Measurements from ENCODE around the gene IL15.

Gene IL15

GRCh38 chr4:141703497-141703896 is 67.1 kb downstream of the IL15 start:
- no peak overlapping the region for H3K4me3 ChIP-seq (ENCODE audit: insufficient read depth, low read length, poor library complexity, severe bottlenecking)
- TF ChIP-seq CTCF (IDR thresholded peaks at IDR 0.05; ENCODE audit: insufficient read depth, low read length, poor library complexity, severe bottlenecking) (no peak), EZH2phosphoT487 (conservative IDR thresholded peaks at IDR 0.05; ENCODE audit: low read length) (no peak)
- H3K9ac ChIP-seq (ENCODE audit: low read length), result no peak overlapping the region
- H2AFZ ChIP-seq (ENCODE audit: low read depth, low read length, severe bottlenecking), result no peak overlapping the region
- no peaks in the 10 kb centered on the region for H3K9me3 ChIP-seq (ENCODE audit: insufficient read depth, low read length)
- H3K79me2 ChIP-seq (ENCODE audit: insufficient read depth, low read length), result no peaks in the 10 kb centered on the region
- H3K27me3 ChIP-seq (ENCODE audit: low read length), result no peaks in the 10 kb centered on the region
- H4K20me1 ChIP-seq (ENCODE audit: low read depth, low read length), result no peaks in the 10 kb centered on the region
- no peaks in the 10 kb centered on the region for H3K9me2 ChIP-seq (replicated peaks; ENCODE audit: insufficient read depth, low read length)
- H3K4me2 ChIP-seq (ENCODE audit: low read depth, low read length, poor library complexity, severe bottlenecking), result no peak overlapping the region
- H3K36me3 ChIP-seq (ENCODE audit: low read length), result no peaks in the 10 kb centered on the region
- no peak overlapping the region for H3K27ac ChIP-seq (ENCODE audit: low read depth, low read length)
- no peaks in the 10 kb centered on the region for H3F3A ChIP-seq (ENCODE audit: insufficient read depth)

GRCh38 chr4:141705048-141705746 is 68.8 kb downstream of the IL15 start:
- H3K9me3 ChIP-seq (ENCODE audit: insufficient read depth, low read length), result no peaks in the 10 kb centered on the region

GRCh38 chr4:141705747-141706377 is 69.5 kb downstream of the IL15 start:
- TF ChIP-seq EZH2phosphoT487 (conservative IDR thresholded peaks at IDR 0.05; ENCODE audit: low read length), result no peak
- TF ChIP-seq CTCF (IDR thresholded peaks at IDR 0.05; ENCODE audit: insufficient read depth, low read length, poor library complexity, severe bottlenecking), result no peak
- H3K4me2 ChIP-seq (ENCODE audit: low read depth, low read length, poor library complexity, severe bottlenecking), result no peak overlapping the region

More at GRCh38 chr4:141705048-141705746, 68.8 kb downstream of the IL15 start:
- H3K4me2 ChIP-seq (ENCODE audit: low read depth, low read length, poor library complexity, severe bottlenecking), result no peak overlapping the region
- no peak overlapping the region for H2AFZ ChIP-seq (ENCODE audit: low read depth, low read length, severe bottlenecking)
- H3F3A ChIP-seq (ENCODE audit: insufficient read depth), result no peaks in the 10 kb centered on the region
- no peak overlapping the region for H3K9ac ChIP-seq (ENCODE audit: low read length)
- no peaks in the 10 kb centered on the region for H3K36me3 ChIP-seq (ENCODE audit: low read length)
- no peaks in the 10 kb centered on the region for H3K27me3 ChIP-seq (ENCODE audit: low read length)
- H3K79me2 ChIP-seq (ENCODE audit: insufficient read depth, low read length), result no peaks in the 10 kb centered on the region
- TF ChIP-seq CTCF (IDR thresholded peaks at IDR 0.05; ENCODE audit: insufficient read depth, low read length, poor library complexity, severe bottlenecking), result no peak
- TF ChIP-seq EZH2phosphoT487 (conservative IDR thresholded peaks at IDR 0.05; ENCODE audit: low read length), result no peak
- no peak overlapping the region for H3K4me3 ChIP-seq (ENCODE audit: insufficient read depth, low read length, poor library complexity, severe bottlenecking)
- H3K9me2 ChIP-seq (replicated peaks; ENCODE audit: insufficient read depth, low read length), result no peaks in the 10 kb centered on the region
- H3K27ac ChIP-seq (ENCODE audit: low read depth, low read length), result no peak overlapping the region
- no peaks in the 10 kb centered on the region for H4K20me1 ChIP-seq (ENCODE audit: low read depth, low read length)

More at GRCh38 chr4:141705747-141706377, 69.5 kb downstream of the IL15 start:
- Histone ChIP-seq H3K4me3 (ENCODE audit: insufficient read depth, low read length, poor library complexity, severe bottlenecking) (no peak overlapping the region), H2AFZ (ENCODE audit: low read depth, low read length, severe bottlenecking) (no peak overlapping the region), H3F3A (ENCODE audit: insufficient read depth) (no peaks in the 10 kb centered on the region), H3K9me2 (replicated peaks; ENCODE audit: insufficient read depth, low read length) (no peaks in the 10 kb centered on the region), H4K20me1 (ENCODE audit: low read depth, low read length) (no peaks in the 10 kb centered on the region), H3K9ac (ENCODE audit: low read length) (no peak overlapping the region), H3K27ac (ENCODE audit: low read depth, low read length) (no peak overlapping the region), H3K27me3 (ENCODE audit: low read length) (no peaks in the 10 kb centered on the region), H3K79me2 (ENCODE audit: insufficient read depth, low read length) (no peaks in the 10 kb centered on the region), H3K36me3 (ENCODE audit: low read length) (no peaks in the 10 kb centered on the region), H3K9me3 (ENCODE audit: insufficient read depth, low read length) (no peaks in the 10 kb centered on the region)
